Gastroesophageal sphincter (tissue), 4 donors: ENCODE data around the gene PMVK. TPM values are rescaled to one million over a fixed set of nuclear protein-coding genes. Genes with fewer than 3 reads are reported as not detected.

Experiments used
- ATAC-seq: fragments of 150-250 bp; one replicate; pipeline ENCODE4 v1.9.1; 2016; ENCODE audit warnings: mild to moderate bottlenecking, moderate library complexity
- H3K27ac ChIP-seq, 4 donors: fragments of 200-600 bp; sonication (generic) in 3 of 4; 1 replicate in 3 of 4; 2 replicates in 1 of 4; pipeline ENCODE4 v1.5.1; 2016 to 2019
- H3K27me3 ChIP-seq: fragments of 200-600 bp; sonication (generic); one replicate; pipeline ENCODE4 v1.5.1; 2019
- H3K36me3 ChIP-seq, 2 donors: fragments of 200-600 bp; sonication (generic); one replicate each; pipeline ENCODE4 v1.5.1; 2019; ENCODE audit warnings: control low read depth in 1 of 2
- H3K4me1 ChIP-seq, 3 donors: fragments of 200-600 bp; sonication (generic); 1 replicate in 2 of 3; 2 replicates in 1 of 3; pipeline ENCODE4 v1.5.1; 2016 to 2019; ENCODE audit warnings: control low read depth in 2 of 3
- H3K4me3 ChIP-seq, 2 donors: fragments of 200-600 bp; sonication (generic); one replicate each; pipeline ENCODE4 v1.5.1; 2019; ENCODE audit warnings: mild to moderate bottlenecking in 1 of 2, moderate library complexity in 1 of 2
- H3K9me3 ChIP-seq, 3 donors: fragments of 200-600 bp; sonication (generic); one replicate each; pipeline ENCODE4 v1.5.1; 2017 to 2019; ENCODE audit warnings: control low read depth in 2 of 3
- EP300 ChIP-seq: sonication (generic); formaldehyde crosslinking; IDR thresholded peaks from one replicate; pipeline ENCODE4 v1.6.1; 2017; ENCODE audit warnings: antibody characterized with exemption, mild to moderate bottlenecking
- POLR2A ChIP-seq, 2 donors: fragments of 450-650 bp; IDR thresholded peaks; one replicate each; pipeline ENCODE4 v1.6.1; 2017; ENCODE audit warnings: antibody characterized with exemption in 2 of 2, mild to moderate bottlenecking in 2 of 2, moderate library complexity in 1 of 2
- POLR2AphosphoS5 ChIP-seq: sonication (generic); formaldehyde crosslinking; IDR thresholded peaks from one replicate; pipeline ENCODE4 v1.6.1; 2017; ENCODE audit warnings: antibody characterized with exemption
- WGBS, 2 donors: methylation state at CpG; one replicate each; pipeline ENCODE4 v1.1.5; 2018; ENCODE audit warnings: low coverage in 1 of 2; 5-methylcytosine and 5-hydroxymethylcytosine counted together
- total RNA-seq, 4 donors: library from RNA; depleted of rRNA; stranded (reverse); fragments of >200 nt; gene quantifications; one replicate each; pipeline ENCODE4 v1.1.0, GENCODE V29; 2016
- TF ChIP-seq, protein P1 (sequence below), 4 experiments: fragments of 200-600 bp in 2 of 4; fragments of 450-650 bp in 2 of 4; sonication (generic) in 1 of 4; IDR thresholded peaks; one replicate each; pipeline ENCODE4 v1.5.1; 2017 to 2019; ENCODE audit warnings: antibody characterized with exemption in 4 of 4, mild to moderate bottlenecking in 2 of 4, moderate library complexity in 2 of 4

The PMVK gene
- total RNA-seq, 4 donors from 2014 or later: 15.8 to 21.3 (median 18.2) TPM

DNA sequence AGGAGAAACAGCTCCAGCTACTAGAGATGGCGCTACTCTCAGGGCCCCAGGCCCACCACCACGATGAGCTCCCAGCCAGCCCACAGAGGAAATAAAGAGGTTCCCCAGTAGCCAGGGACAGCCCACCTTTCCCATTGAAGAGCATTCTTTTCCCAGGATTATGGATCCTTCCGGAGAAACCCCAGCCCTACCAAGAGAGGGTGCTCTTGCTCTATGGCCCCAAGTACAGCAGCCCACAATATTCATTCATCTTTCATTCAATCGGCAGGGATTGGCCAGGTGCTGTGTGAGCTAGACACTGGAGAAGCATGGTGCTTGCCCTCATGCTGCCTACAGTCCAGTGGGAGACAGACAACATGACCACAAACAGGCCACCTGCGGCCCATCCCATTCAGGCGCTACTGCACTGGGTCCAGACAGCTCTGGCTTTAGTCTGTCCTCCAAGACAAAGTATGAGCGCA lies 29.9 kb downstream of the PMVK start:
- H3K9me3 ChIP-seq: no peaks in the 10 kb centered on the region
- H3K27ac ChIP-seq: no peak overlapping the region
- no peak for ATAC-seq
- TF ChIP-seq POLR2A (IDR thresholded peaks at IDR 0.05) (no peak), EP300 (no peak), POLR2AphosphoS5 (no peak)
- TF ChIP-seq, protein P1, sequence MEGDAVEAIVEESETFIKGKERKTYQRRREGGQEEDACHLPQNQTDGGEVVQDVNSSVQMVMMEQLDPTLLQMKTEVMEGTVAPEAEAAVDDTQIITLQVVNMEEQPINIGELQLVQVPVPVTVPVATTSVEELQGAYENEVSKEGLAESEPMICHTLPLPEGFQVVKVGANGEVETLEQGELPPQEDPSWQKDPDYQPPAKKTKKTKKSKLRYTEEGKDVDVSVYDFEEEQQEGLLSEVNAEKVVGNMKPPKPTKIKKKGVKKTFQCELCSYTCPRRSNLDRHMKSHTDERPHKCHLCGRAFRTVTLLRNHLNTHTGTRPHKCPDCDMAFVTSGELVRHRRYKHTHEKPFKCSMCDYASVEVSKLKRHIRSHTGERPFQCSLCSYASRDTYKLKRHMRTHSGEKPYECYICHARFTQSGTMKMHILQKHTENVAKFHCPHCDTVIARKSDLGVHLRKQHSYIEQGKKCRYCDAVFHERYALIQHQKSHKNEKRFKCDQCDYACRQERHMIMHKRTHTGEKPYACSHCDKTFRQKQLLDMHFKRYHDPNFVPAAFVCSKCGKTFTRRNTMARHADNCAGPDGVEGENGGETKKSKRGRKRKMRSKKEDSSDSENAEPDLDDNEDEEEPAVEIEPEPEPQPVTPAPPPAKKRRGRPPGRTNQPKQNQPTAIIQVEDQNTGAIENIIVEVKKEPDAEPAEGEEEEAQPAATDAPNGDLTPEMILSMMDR (IDR thresholded peaks at IDR 0.05): peak in 1 of 4 experiments; percentile 51
- no peaks in the 10 kb centered on the region for H3K36me3 ChIP-seq
- H3K27me3 ChIP-seq: no peaks in the 10 kb centered on the region
- 57 to 100% methylated on average over 1 to 6 of the region's 7 CpGs for WGBS, 2 donors
- no peak overlapping the region for H3K4me3 ChIP-seq
- no peaks in the 10 kb centered on the region for H3K4me1 ChIP-seq

DNA sequence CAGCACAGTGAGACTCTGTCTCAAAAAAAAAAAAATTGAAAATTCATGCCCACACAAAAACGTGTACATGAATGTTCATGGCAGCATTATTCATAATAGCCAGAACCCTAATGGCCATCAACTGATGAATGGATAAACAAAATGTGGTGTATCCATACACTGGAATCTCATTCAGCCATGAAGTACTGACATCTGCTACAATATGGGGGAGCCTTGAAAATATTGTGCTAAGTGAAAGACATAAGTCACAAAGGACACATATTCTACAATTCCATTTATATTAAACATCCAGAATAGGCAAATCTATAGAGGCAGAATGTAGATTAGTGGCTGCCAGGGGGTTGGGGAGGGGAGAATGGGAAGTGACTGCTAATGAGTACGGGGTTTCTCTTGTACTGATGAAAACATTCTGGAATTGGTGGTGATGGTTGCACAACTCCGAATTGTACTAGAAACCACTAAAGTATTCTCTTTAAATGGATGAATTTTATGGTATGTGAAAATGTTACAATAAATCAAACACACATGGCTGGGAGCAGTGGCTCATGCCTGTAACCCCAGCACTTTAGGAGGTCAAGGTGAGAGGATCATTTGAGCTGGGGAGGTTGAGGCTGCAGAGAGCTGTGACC lies 33.5 kb downstream of the PMVK start:
- no peak for ATAC-seq
- H3K27ac ChIP-seq: no peak overlapping the region
- no peaks in the 10 kb centered on the region for H3K9me3 ChIP-seq
- H3K4me3 ChIP-seq: no peak overlapping the region
- 33 to 48% methylated on average over 3 of the region's 3 CpGs for WGBS, 2 donors
- H3K36me3 ChIP-seq: no peaks in the 10 kb centered on the region
- no peak for TF ChIP-seq POLR2A (IDR thresholded peaks at IDR 0.05)
- TF ChIP-seq POLR2AphosphoS5: no peak
- no peak for TF ChIP-seq EP300
- TF ChIP-seq, protein P1 (IDR thresholded peaks at IDR 0.05): no peak
- H3K27me3 ChIP-seq: no peaks in the 10 kb centered on the region
- H3K4me1 ChIP-seq: no peaks in the 10 kb centered on the region

DNA sequence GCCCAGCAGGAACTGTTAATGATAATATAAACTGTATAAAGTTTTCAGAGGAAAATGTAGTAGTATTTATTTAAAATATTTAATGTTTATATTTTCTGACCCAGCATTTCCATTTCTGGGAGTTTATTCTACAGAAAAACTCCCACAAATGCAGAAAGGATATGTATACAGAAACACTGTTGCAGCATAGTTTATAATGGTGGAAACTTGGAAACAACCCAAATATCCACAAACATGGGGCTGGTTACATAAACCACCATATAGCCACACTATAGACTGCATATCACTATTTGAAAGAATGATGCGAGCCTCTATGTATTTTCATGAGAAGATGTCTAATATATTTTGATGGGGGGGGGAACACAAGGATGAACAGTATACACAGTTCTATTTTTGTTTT lies 34.9 kb downstream of the PMVK start:
- no peaks in the 10 kb centered on the region for H3K27me3 ChIP-seq
- no peaks in the 10 kb centered on the region for H3K4me1 ChIP-seq
- no peak for TF ChIP-seq EP300
- no peak for TF ChIP-seq POLR2AphosphoS5
- TF ChIP-seq, protein P1 (IDR thresholded peaks at IDR 0.05): no peak
- no peak for TF ChIP-seq POLR2A (IDR thresholded peaks at IDR 0.05)
- H3K36me3 ChIP-seq: no peaks in the 10 kb centered on the region
- no peak overlapping the region for H3K27ac ChIP-seq
- 17 to 38% methylated on average over 1 of the region's 1 CpG for WGBS, 2 donors
- H3K9me3 ChIP-seq: no peaks in the 10 kb centered on the region
- no peak for ATAC-seq
- no peak overlapping the region for H3K4me3 ChIP-seq

DNA sequence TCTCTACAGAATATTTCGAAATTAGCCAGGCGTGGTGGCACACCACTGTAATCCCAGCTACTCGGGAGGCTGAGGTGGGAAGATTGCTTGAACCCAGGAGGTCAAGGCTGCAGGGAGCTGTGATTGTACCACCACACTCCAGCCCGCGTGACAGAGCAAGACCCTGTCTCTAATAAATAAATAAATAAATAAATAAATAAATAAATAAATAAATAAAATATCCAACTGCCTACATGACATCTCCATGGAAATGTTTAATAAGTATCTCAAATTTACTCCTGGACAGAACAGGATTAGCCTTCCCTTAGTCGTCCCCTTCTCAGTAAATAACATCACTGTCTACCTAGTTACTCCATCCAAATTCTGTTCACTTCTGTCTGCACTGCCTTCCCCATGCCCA lies 37.5 kb downstream of the PMVK start:
- no peak for ATAC-seq
- no peaks in the 10 kb centered on the region for H3K27me3 ChIP-seq
- H3K36me3 ChIP-seq: no peaks in the 10 kb centered on the region
- no peak overlapping the region for H3K27ac ChIP-seq
- no peaks in the 10 kb centered on the region for H3K4me1 ChIP-seq
- WGBS, 2 donors: 86 to 93% methylated on average over 5 to 6 of the region's 6 CpGs
- no peaks in the 10 kb centered on the region for H3K9me3 ChIP-seq
- TF ChIP-seq, protein P1 (IDR thresholded peaks at IDR 0.05): no peak
- TF ChIP-seq EP300 (no peak), POLR2AphosphoS5 (no peak), POLR2A (IDR thresholded peaks at IDR 0.05) (no peak)
- no peak overlapping the region for H3K4me3 ChIP-seq

DNA sequence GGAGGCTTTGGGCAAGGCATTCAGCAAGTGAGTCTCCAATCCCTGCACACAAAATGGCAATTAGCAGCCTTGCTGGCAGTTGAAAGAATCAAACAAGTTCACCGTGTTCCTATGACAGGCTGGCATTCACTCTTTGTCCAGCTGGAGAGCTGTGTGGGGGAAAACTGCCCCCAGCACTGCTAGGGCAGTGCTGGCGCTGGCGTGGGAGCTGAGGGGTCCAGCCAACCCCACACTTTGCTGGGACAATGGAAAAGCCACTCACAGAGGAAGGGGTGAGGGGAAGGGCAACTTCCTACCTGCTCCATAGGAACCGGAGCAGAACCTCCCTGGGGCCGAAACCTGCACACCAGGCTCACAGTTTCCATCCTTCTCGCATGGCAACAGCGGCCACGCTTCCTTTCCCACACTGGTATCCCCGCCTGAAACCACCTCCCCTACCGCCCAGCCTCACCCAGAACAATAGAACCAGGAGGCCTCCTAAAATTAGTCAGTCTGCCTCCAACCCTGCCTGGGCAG lies 39.7 kb downstream of the PMVK start:
- Histone ChIP-seq H3K36me3 (no peaks in the 10 kb centered on the region), H3K4me1 (no peaks in the 10 kb centered on the region), H3K9me3 (no peaks in the 10 kb centered on the region), H3K27me3 (no peaks in the 10 kb centered on the region), H3K27ac (no peak overlapping the region), H3K4me3 (no peak overlapping the region)
- TF ChIP-seq POLR2AphosphoS5 (no peak), EP300 (no peak), POLR2A (IDR thresholded peaks at IDR 0.05) (no peak)
- TF ChIP-seq, protein P1 (IDR thresholded peaks at IDR 0.05): no peak
- WGBS, 2 donors: 82% methylated on average over 10 of the region's 10 CpGs; no CpG with 5 or more reads in 1 of the 2 donors
- no peak for ATAC-seq
